ENCODE results near the gene PORCN. TPM values are rescaled to one million over a fixed set of nuclear protein-coding genes. Genes with fewer than 3 reads are reported as not detected.
A peak's percentile ranks its signal among the peaks of the same experiment; 100 is the strongest.

Gene PORCN
- total RNA-seq, 1 experiment from 2014 or later: 12.9 TPM

- CTCF ChIA-PET: no interaction called here
- POLR2A ChIA-PET: no interaction called here
- H3K9me3 ChIP-seq (ENCODE audit: control insufficient read depth in 1 of 2, insufficient read depth in 1 of 2, low read depth in 1 of 2, low read length in 2 of 2): no peaks in the 10 kb centered on the region
- H4K20me1 ChIP-seq (ENCODE audit: insufficient read depth): no peaks in the 10 kb centered on the region
- peak overlapping the region; percentile 62 for H3K4me2 ChIP-seq (ENCODE audit: low read length)
- peak; percentile 24 for ATAC-seq
- no peaks in the 10 kb centered on the region for H3K79me2 ChIP-seq (ENCODE audit: insufficient read depth, low read length)
- 0 out of 4 replicates have a peak overlapping the region, but pooled peaks of 1 of the 2 experiments have one; percentile 9 for H3K4me3 ChIP-seq (replicated peaks in 1 of 2; ENCODE audit: low read depth in 1 of 2, low read length in 2 of 2)
- H3K27me3 ChIP-seq (ENCODE audit: insufficient read depth, low read length): no peaks in the 10 kb centered on the region
- TF ChIP-seq EGR1 (IDR thresholded peaks at IDR 0.05; ENCODE audit: low read depth) (no peak), POLR2AphosphoS5 (IDR thresholded peaks at IDR 0.05; ENCODE audit: low read depth, low read length) (no peak), CBX3 (IDR thresholded peaks at IDR 0.05; ENCODE audit: low read depth) (no peak), EZH2 (IDR thresholded peaks at IDR 0.05) (no peak), SIN3A (IDR thresholded peaks at IDR 0.05; ENCODE audit: low read depth) (no peak), POLR2A (IDR thresholded peaks at IDR 0.05; ENCODE audit: borderline replicate concordance, extremely low read depth, insufficient read depth, insufficient read length) (no peak)
- BruUV-seq (replicated peaks): no TSS peak
- H3K27ac ChIP-seq (ENCODE audit: low read depth, low read length): peak overlapping the region; percentile 36
- H3K9me2 ChIP-seq (ENCODE audit: insufficient read depth): no peaks in the 10 kb centered on the region
- H3K4me1 ChIP-seq (ENCODE audit: control insufficient read depth in 1 of 2, insufficient read depth in 2 of 2, low read length in 2 of 2): peaks cover 6 to 55% of the 10 kb centered on the region in 2 experiments; a peak in 3 of 4 replicates
- intact Hi-C loops (cut with micrococcal nuclease): no loop called here
- RAD21 ChIA-PET (ENCODE audit: low non-redundant PET in 1 of 2, low total read pairs in 2 of 2, uncharacterized antibody in 2 of 2, unreplicated experiment in 2 of 2): no interaction called here
- no peak overlapping the region for H2AFZ ChIP-seq (ENCODE audit: low read depth, low read length, poor library complexity, severe bottlenecking)
- DNase-seq (ENCODE audit: low read depth, low spot score): no peak
- H3K9ac ChIP-seq (ENCODE audit: low read length): peak overlapping the region; percentile 52
- H3K36me3 ChIP-seq (ENCODE audit: control insufficient read depth in 1 of 2, insufficient read depth in 2 of 2, low read length in 2 of 2): peaks cover 0 to under 1% of the 10 kb centered on the region in 2 experiments; a peak in 1 of 4 replicates
These were observed 20.8 kb upstream of the PORCN start for GRCh38 chrX:48488034-48488433.

GRCh38 chrX:48489296-48489695 lies 19.5 kb upstream of the PORCN start:
- intact Hi-C loops (cut with micrococcal nuclease): no loop called here
- Histone ChIP-seq H3K9me2 (ENCODE audit: insufficient read depth) (no peaks in the 10 kb centered on the region), H3K4me1 (ENCODE audit: control insufficient read depth in 1 of 2, insufficient read depth in 2 of 2, low read length in 2 of 2) (peaks cover 6 to 60% of the 10 kb centered on the region in 2 experiments; a peak in 3 of 4 replicates), H3K4me2 (ENCODE audit: low read length) (no peak overlapping the region), H3K9me3 (ENCODE audit: control insufficient read depth in 1 of 2, insufficient read depth in 1 of 2, low read depth in 1 of 2, low read length in 2 of 2) (no peaks in the 10 kb centered on the region), H3K4me3 (replicated peaks in 1 of 2; ENCODE audit: low read depth in 1 of 2, low read length in 2 of 2) (no peak overlapping the region), H3K79me2 (ENCODE audit: insufficient read depth, low read length) (no peaks in the 10 kb centered on the region), H3K36me3 (ENCODE audit: control insufficient read depth in 1 of 2, insufficient read depth in 2 of 2, low read length in 2 of 2) (no peaks in the 10 kb centered on the region; a peak in 1 of 4 replicates), H4K20me1 (ENCODE audit: insufficient read depth) (no peaks in the 10 kb centered on the region), H3K27me3 (ENCODE audit: insufficient read depth, low read length) (no peaks in the 10 kb centered on the region), H3K9ac (ENCODE audit: low read length) (no peak overlapping the region), H3K27ac (ENCODE audit: low read depth, low read length) (no peak overlapping the region), H2AFZ (ENCODE audit: low read depth, low read length, poor library complexity, severe bottlenecking) (no peak overlapping the region)
- DNase-seq (ENCODE audit: low read depth, low spot score) (no peak), ATAC-seq (no peak)
- RAD21 ChIA-PET (ENCODE audit: low non-redundant PET in 1 of 2, low total read pairs in 2 of 2, uncharacterized antibody in 2 of 2, unreplicated experiment in 2 of 2): no interaction called here
- CTCF ChIA-PET: no interaction called here
- TF ChIP-seq TCF7L2 (IDR thresholded peaks at IDR 0.05; ENCODE audit: borderline replicate concordance, extremely low read depth, insufficient read depth, insufficient read length) (no peak), SP1 (IDR thresholded peaks at IDR 0.05; ENCODE audit: low read depth) (no peak), SIN3A (IDR thresholded peaks at IDR 0.05; ENCODE audit: low read depth) (no peak), POLR2A (IDR thresholded peaks at IDR 0.05; ENCODE audit: borderline replicate concordance, extremely low read depth, insufficient read depth, insufficient read length) (no peak), ATF3 (IDR thresholded peaks at IDR 0.05) (no peak), EZH2 (IDR thresholded peaks at IDR 0.05) (no peak), CTCF (IDR thresholded peaks at IDR 0.05 in 2 of 3, conservative IDR thresholded peaks at IDR 0.05 in 1 of 3; ENCODE audit: borderline replicate concordance in 1 of 3, insufficient read depth in 1 of 3, low read depth in 2 of 3, low read length in 2 of 3) (no peak), EGR1 (IDR thresholded peaks at IDR 0.05; ENCODE audit: low read depth) (no peak), CEBPB (IDR thresholded peaks at IDR 0.05; ENCODE audit: low read depth) (no peak), ELF1 (IDR thresholded peaks at IDR 0.05; ENCODE audit: borderline replicate concordance, low read depth) (no peak), ZNF274 (IDR thresholded peaks at IDR 0.05; ENCODE audit: low read depth, low read length) (no peak), SRF (IDR thresholded peaks at IDR 0.05; ENCODE audit: low read depth) (no peak)
- POLR2A ChIA-PET: no interaction called here
- no TSS peak for BruUV-seq (replicated peaks)
